GM19023 (cell line): ENCODE data around the gene SPTBN1.

Experiments
- ATAC-seq: cut with Tn5 transposase; IDR thresholded peaks from one replicate; pipeline ENCODE4 v1.9.1; 2021; ENCODE audit warnings: mild to moderate bottlenecking, moderate library complexity; ENCODE audit not compliant: unreplicated experiment

The SPTBN1 gene

DNA sequence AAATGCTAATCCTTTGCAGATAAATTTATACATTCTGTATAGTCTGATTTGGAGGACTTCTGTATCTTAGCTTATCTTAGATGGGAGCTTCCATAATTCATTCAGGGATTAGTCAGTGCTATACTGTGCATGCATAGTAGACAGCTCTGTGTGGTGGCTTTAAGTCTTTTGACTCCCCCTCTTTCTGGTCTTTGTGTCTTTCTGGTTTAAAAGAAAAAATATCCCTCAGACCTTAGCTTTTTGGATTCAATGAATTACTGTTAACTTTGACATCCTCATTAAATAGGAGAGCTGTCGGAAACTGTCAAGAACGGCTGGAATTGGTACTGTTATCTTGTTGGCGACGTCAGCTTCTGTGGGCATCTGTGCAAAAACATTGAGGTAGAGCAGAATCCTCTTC lies 130.4 kb downstream of the SPTBN1 start:
- ATAC-seq: no peak

DNA sequence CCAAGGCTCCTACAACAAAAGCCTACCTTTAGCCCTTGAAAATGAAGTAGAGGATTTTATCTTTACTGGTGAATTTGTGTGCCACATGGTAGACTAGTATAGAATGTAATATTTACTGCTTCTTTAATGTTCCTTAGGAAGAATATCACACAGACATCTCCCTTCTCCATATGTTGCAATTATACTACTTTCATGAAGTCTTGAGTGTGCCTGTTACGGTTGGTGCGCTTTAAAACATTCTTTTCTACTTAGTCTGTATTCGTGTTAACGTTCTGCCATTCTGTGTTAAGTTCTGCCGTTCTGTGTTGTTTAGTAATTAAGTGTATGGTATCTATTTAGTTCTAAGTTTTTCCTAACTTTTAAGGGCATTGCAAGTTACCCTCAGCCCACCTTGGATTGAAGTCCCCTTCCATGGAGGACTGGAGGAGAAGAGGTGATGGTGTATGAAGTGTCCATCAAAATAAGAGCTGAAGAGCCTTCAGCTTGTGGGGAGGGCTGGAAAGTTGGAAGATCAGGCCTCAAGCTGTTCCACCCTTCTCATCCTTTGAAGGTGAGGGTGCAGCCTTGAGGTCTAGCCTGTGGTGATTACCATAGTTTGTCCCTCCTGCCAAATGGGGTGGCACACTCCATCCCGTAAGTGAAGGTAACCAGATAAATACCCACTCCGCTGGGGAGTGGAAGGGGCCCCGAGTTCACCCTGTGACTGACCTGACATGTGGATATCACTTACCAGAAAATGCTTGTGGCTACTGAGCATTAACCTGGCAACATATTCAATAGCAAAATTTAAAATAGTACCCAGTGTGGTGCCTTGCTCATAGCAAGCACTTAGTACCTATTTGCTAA lies 131.3 kb downstream of the SPTBN1 start:
- ATAC-seq: no peak

DNA sequence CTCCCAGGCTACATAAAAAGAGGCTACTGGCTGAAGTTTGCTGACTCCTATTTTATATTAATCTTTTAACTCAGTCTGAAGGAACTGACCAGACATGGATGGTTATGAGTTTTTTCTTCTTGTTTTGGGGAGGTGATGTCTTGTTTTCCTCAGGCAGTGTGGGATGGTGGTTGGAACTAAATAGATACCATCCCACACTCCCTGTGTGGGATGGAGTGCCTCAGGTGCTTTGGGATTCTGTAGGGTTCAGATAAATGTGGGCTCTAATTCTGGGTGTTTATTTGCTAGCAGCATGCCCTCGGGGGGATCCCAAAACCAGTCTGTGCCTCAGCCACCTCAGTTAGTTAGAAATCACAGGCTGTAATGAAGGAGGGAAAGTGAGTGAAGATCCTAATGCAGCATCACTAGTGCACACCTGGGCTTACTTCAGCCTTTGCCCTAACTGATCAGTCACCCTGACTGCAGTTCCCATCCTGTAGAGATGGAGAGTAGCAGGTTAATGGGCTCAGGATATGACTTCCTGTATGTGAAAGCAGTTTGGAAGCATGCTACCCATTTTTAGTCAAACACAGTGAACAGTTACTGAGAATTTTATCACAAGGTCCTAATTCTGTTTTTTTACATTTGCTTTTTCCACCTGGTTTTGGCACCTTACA lies 132.2 kb downstream of the SPTBN1 start:
- no peak for ATAC-seq

DNA sequence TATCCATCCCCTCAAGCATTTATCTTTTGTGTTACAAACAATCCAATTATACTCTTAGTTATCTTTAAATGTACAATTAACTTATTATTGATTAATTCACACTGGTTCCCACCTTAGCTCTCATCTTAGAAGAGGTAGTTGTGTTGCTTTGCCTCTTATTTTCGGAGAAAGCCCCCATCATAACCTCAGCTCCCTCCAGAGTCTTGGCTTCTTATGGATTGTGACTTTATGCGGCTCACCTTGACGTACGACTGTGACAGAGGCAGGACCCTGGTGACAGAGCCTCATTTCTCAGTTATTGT lies 132.9 kb downstream of the SPTBN1 start:
- no peak for ATAC-seq

DNA sequence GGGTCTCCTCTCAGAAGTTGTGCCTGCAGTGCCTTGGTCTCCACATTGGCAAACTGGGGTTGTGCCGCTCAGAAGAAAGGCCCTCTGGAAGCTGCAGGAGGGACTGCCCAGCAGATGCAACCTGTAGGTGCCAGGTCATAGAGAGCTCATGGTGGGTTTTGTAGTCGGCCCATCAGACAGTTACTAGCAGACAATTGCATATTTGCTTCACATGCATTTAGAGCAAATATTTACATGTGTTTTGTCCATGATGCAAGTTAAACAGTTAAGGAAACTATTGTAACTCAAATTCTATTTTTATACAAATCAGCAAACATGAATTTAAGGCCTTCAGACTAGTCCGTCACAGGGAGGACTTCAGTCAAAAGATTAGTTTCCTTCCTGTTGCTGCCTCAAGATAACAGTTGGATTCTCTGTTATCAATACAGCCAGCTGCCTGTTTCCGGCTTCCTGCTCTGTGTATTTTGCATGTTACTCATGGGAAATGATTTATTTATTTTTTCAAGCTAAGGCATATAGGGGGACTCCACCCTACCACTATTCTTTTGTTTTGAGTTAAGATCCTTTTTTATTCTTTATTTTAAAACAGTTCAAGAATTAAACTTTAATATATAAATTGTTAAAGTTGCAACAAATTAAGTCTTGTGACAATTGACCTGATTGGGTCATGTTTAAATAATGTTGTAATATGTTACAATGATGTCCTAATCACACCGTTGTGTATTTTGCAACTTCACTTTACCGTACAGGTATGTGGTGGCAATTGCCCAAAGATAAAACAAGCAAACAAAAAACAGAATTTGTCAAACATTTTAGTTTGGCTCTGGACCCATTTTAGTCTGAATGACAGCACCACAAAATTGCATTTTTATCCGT lies 133.5 kb downstream of the SPTBN1 start:
- ATAC-seq: no peak

DNA sequence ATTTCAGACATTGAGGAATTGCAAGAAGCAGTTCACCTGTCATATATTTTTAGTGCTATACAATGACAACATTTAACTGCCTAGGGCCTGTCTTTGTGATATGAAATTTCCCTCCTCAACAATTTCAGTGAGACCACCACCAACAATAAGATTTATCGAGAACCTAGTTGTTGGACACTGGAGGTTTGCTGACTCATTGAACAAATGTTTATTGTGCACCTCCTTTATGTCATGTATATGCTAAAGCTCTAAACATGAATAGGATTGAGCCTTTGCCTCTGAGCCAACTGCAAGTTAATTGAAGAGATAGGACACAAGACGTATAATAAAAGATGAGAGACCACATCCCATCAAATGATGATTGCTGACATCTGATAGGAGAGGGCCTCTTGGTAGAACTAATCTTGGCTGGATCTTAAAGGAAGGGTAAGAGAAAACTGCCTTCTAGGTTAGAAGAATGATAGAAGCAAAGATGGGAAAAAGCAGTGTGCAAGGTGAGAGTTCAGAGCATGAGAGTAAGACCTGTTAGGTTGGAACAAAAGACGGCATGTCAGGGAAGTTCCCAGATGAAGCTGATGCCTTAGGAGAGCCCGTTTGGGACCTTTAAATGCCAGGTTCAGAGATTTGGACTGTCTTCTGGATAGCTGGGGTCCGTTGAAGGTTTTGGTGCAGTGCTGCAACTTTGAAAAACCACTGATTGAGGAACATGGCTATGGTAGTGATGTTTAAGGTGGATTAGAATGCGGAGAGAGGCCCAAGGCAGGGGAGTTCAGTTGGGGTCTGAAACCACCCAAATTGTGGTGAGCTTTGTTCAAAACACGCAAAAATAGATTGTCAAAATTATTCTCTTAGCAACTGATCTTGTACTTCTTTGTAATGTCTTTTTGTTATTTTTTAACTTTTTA lies 134.3 kb downstream of the SPTBN1 start:
- ATAC-seq: no peak

DNA sequence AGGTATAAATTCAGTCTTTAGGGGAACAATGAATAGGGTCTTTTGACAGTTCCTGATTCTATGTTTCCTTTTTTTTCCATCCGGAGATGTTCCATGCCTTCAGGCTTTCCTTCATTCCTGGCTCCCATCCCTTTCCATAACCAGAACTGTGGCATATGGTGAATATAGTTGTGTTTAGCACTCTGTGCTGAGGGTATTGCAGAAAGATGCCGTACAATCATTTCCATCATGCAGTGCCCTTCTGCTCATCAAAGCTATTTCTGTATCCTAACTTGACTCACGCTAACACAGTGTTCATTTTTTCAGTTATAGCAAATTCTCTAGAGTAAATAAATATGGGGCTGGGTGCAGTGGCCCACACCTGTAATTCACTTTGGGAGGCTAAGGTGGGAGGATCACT lies 135.4 kb downstream of the SPTBN1 start:
- ATAC-seq: no peak

DNA sequence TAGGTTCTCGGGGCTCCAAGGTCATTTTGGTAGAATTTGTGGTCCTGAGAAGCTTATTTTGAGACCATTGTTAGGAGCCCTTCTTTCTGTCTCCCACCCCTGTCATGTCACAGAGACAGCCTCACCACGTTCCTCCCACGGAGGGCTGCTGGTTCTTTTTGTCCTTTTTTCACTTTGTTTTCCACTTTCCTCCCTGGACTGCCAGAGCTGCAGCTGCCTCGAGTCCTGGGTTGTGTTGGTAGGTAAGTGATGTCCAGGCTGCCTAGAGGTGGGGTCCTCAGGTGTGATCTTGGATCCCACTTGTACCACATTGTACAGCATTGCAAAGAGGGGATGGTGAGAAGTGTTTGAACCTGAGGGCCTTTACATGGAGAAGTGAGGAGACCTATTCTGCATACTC lies 137.1 kb downstream of the SPTBN1 start:
- no peak for ATAC-seq

DNA sequence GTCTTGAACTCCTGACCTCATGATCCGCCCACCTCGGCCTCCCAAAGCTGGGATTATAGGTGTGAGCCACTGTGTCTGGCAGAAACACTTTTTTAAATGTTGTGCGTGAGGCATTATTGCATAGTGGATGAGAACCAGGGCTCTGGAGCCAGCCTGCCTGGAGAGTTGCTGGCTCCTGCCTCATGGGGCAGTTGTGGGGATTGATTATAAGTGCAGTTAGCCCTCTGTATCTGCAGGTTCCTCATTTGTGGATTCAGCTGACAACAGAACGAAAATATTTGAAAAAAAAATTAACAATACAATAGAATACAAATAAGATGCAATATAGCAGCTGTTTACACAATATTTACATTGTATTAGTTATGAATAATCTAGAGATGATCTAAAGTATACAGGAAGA lies 137.9 kb downstream of the SPTBN1 start:
- ATAC-seq: no peak

DNA sequence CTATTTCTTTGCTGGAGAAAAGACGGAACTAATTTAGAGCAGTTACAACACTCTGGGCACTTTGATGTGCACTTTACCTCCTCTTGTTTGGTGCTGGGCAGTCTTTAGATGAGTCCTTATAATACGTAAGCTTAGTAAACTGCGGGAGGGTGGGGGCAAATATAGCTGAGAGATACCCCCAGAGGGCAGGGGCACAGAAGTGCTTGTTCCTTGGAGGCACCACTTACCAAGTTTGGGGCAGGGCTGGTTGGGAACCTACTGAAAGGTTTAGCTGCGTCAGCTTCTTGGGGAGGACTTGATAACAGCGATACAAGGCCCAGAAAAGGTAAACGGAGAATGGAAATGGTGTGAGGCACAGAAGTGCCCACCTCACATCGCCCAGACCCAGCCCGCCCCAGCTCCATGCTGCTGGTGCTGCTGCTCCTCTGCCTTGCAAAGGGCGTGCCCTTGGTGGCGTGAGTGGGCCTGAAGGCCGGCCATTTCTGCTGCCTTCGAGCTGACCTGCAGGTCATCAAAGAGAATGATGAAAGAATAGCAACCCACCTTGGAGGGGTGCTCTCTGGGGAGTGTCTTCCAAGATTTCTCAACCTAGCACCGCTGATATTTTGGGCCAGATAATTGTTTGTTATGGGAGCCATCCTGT lies 139.2 kb downstream of the SPTBN1 start:
- ATAC-seq: no peak

DNA sequence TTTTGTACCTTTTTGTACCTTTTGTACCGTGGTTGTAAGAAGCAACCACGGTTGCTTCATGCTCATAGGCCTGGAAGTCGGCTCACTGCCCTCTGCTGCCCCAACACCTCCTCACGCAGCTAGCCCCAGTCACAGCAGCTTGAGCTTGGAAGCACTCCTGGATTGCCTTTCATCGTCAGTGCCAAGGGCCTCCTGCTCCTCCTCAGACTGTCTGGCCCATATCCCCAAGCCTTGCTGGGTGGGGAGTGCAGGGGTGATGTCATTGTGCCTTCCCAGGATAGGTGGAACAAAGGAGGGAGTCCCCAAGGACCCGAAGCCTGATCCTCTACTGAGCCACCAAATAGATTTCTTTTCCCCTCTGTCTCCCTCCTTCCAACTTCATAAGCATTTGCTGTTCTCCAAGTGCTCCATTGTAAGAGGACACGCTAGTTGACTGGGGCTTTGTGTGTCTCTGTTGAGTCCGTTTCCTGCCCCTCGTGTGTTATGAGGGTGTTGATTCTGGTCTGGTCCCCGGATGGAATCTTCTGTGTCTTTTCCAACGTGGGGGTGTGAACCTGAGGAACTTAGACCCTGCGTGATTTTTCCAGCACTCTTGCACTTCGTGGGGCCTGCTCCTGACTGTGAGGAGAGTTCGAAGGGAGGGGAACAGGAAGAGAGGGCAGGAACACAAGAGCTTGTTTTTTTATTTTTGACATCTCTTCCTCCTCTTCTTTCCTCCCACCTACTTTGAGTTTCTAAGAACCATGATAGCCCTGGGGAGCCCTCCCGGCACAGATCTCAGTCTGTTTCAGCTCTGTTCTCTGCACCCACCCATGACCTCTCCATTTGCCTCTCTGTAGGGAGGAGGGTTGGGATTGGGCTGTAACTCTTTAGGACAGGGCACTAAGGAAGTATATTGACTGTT lies 140.1 kb downstream of the SPTBN1 start:
- ATAC-seq: no peak

DNA sequence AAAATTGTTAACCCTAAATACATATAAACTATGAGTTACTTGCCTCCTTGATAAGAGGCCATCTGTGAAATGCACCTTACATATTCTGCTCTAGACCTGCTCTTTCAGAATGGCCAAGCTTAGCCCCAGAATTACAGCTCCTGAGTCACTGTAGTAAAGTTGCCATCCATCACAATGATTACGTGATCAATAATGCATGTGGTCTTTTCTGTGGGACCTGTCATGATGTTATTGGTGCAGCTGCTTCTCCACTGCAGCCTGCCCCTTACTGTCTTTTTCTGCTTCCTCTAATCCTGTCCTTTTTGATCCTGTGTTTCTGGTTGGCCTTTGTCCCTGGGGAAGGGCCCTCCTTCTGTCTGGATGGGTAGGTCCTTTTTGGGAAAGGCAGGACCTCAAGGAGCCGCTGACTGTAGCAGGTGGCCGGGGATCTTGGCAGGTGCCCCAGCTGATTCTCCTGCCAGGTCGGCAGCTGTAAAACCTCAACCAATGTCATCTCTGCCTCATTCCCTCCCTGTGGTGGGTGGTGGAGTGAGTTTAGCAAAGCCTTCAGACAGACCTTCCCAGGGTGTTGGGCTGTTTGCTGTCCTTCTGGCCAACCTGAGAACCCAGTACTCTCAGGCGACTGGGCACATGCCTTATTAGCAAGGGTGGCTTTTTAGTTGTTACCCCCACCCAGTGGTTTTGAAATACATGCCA lies 141.2 kb downstream of the SPTBN1 start:
- peak; percentile 50 for ATAC-seq

DNA sequence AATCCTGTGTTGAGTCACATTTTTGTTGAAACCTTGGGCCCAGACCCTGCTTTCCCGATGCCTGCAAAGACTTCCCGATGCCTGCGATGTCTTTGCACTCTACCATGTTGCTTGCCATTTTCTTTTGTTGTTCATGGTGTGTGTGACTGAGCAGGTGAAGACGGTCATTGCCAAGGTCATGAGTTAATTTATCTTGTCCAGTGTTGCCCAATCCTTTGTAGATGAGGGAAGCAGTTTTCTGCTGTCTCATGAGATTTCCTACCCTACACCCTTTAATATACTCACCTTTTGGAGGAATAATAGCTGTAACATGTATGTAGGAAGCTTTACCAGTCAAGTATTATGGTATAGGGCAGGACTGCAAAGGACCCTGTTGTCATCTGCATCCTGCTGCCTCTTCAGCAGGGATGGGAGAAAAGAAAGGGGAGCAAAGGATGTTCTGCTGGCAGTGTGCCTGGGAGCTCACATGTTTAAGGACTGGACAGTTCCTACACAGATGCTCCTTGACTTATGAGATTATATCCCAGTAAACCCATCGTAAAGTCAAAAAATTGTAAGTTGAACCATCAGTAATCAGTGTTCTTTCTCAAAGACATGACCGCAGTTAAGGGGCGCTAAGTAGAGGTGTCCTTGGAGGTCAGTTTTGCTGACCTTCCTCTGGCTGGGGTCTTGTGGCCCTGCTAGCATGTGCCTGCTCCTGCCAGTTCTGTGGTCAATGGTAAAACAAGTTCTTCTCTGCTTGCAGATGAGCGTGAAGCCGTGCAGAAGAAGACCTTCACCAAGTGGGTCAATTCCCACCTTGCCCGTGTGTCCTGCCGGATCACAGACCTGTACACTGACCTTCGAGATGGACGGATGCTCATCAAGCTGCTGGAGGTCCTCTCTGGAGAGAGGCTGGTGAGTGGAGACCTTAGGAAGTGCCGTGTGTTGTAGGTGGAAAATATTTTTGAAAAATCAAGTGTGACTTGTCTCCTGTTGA lies 142.5 kb downstream of the SPTBN1 start:
- no peak for ATAC-seq

DNA sequence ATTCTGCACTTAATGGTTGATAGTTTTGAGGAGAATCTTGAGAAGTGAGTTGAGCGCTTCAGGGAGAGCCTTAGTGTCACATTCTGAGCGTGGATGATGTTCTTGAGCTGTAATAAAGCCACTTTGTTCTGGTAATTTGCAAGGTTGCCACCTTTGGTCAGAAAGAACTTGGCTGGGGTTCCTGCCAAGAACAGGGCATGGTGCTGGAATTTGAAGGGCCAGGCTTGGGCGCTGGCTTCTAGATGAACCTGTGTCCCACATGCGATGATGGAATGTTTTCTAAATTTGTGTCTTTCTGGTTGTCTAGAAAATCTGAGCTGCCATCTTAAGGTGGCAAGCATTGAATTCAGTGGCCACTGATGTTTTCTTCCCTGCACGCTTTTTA lies 143.2 kb downstream of the SPTBN1 start:
- no peak for ATAC-seq

DNA sequence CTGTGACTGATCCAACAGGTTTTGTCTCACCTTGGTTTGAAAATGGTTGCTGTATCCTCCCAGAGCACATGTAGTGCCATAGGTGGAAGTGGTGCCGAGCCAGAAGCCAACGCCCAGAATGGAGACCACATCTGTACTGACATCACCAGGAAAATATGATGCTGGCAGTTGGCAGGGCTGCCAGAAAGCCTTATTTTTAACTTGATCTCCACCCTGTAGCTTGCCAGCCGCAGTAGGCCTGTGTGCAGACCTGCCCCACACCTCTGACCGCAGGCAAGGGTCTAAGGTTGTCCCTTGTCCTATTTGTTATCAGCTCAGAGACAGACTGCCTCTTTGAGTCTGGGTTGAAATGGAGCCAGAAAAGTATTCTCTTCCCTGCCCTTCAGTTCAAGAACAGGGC lies 143.8 kb downstream of the SPTBN1 start:
- ATAC-seq: no peak

DNA sequence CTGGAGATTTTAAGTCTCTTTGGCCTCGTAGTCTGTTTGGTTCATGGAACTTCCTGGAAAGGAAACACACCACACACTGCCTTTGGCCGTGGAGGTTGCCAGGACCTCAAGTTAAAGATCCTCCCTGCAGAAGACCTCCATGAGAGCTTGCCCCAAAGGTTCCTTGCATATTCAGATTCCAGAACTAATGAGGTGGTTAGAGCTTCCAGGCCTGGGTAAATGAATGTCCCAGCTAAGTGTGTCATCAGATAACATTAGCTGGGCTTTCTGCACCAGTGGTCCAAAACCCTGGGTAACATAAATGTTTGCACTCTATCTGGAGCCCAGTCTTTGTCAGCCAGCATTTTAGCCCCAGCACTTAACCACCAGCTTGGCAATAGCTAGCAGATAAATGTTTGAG lies 145.2 kb downstream of the SPTBN1 start:
- ATAC-seq: no peak

DNA sequence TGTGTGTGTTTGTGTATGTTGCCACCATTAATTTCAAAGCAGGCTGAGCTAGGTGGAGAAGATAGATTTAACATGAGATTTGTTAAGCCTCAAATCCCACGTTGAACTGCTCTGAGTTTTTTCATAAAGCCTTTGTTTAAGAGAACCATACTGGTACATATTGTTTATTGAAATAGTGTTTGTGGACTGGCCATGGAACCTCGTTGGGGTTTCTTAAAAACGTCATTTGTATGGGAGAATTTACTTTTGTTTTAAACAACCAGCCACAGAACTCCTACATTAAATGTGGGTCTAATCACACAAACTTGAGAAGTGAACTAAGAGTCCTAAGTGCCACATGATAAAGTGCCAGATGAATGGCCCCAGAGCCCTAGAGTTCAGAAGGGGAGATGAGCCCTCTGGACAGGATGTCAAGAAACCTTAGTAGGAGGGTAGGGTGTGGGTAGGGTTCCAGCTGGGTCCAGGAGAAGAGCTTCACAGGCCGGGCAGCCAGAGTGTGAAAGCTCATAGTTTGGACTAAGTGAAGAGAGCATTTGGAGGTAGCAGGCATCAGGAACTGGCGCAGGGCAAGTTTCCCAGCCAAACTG lies 146.7 kb downstream of the SPTBN1 start:
- ATAC-seq: no peak
